IMR-90 (cell line): ENCODE data around the gene ATG2A. TPM values are rescaled to one million over a fixed set of nuclear protein-coding genes. Genes with fewer than 3 reads are reported as not detected.

ENCODE experiments used
- ATAC-seq: fragments of 200-7000 bp; cut with Tn5 transposase; 2 replicates; pipeline ENCODE4 v1.9.1; 2020; ENCODE audit warnings: low read depth, mild to moderate bottlenecking, moderate library complexity
- BruUV-seq: library from RNA; stranded (reverse); fragments of 400-500 nt; replicated peaks from 2 replicates; lab custom pipeline; 2021; lab: Mats Ljungman, UMichigan
- CTCF ChIA-PET: fragments of 300-600 bp; formaldehyde crosslinking; extraction: SDS; loops from one replicate; lab custom pipeline; 2021; ENCODE audit warnings: antibody characterized with exemption; lab: Yijun Ruan, JAX
- POLR2A ChIA-PET: fragments of 300-600 bp; sonication (Branson Sonifier 250); formaldehyde crosslinking; loops from one replicate; lab custom pipeline; 2022; ENCODE audit warnings: antibody characterized with exemption; ENCODE audit not compliant: unreplicated experiment; lab: Charles Lee
- DNase-seq: peaks from one replicate; pipeline ENCODE4 v3.0.0; 2013
- H2AFZ ChIP-seq: replicated peaks from 2 replicates; pipeline ENCODE3; 2013; ENCODE audit warnings: low read length, mild to moderate bottlenecking; ENCODE audit not compliant: poor library complexity
- H2AK5ac ChIP-seq: 2 replicates; pipeline ENCODE4 v1.6.1; 2013; ENCODE audit warnings: low read depth, low read length, inconsistent platforms
- H2AK9ac ChIP-seq: replicated peaks from 2 replicates; pipeline ENCODE3; 2013; ENCODE audit warnings: mild to moderate bottlenecking, low read depth, low read length, moderate library complexity; ENCODE audit not compliant: poor library complexity
- H2BK120ac ChIP-seq: 2 replicates; pipeline ENCODE4 v1.6.1; 2013; ENCODE audit warnings: low read depth, low read length, inconsistent platforms
- H2BK15ac ChIP-seq: 3 replicates; pipeline ENCODE4 v1.6.1; 2013; ENCODE audit warnings: low read depth, low read length, inconsistent platforms
- H2BK20ac ChIP-seq: 2 replicates; pipeline ENCODE4 v1.6.1; 2013; ENCODE audit warnings: low read depth, mild to moderate bottlenecking, inconsistent platforms, low read length, moderate library complexity
- H2BK5ac ChIP-seq: 2 replicates; pipeline ENCODE4 v1.6.1; 2013; ENCODE audit warnings: mild to moderate bottlenecking, low read depth, low read length, inconsistent platforms; ENCODE audit not compliant: poor library complexity, severe bottlenecking
- H3K14ac ChIP-seq: replicated peaks from 2 replicates; pipeline ENCODE4 v1.6.1; 2013; ENCODE audit warnings: low read depth, low read length, inconsistent platforms
- H3K18ac ChIP-seq: 2 replicates; pipeline ENCODE4 v1.6.1; 2013; ENCODE audit warnings: low read depth, low read length, control low read depth
- H3K23ac ChIP-seq: 2 replicates; pipeline ENCODE4 v1.6.1; 2013; ENCODE audit warnings: low read depth, low read length, inconsistent platforms
- H3K27ac ChIP-seq: 2 replicates; pipeline ENCODE4 v1.5.1; 2013; ENCODE audit warnings: mild to moderate bottlenecking, control low read depth, low read length; ENCODE audit not compliant: insufficient read depth
- H3K27me3 ChIP-seq: 2 replicates; pipeline ENCODE4 v1.6.1; 2013; ENCODE audit warnings: low read length; ENCODE audit not compliant: control insufficient read depth, insufficient read depth
- H3K36me3 ChIP-seq: 2 replicates; pipeline ENCODE4 v1.6.1; 2013; ENCODE audit warnings: low read length, mixed read lengths; ENCODE audit not compliant: control insufficient read depth, insufficient read depth
- H3K4ac ChIP-seq: 2 replicates; pipeline ENCODE4 v1.6.1; 2013; ENCODE audit warnings: low read depth, low read length, inconsistent platforms
- H3K4me1 ChIP-seq: 2 replicates; pipeline ENCODE4 v1.6.1; 2013; ENCODE audit warnings: low read length, mixed read lengths; ENCODE audit not compliant: control insufficient read depth, insufficient read depth
- H3K4me2 ChIP-seq: 2 replicates; pipeline ENCODE4 v1.6.1; 2013; ENCODE audit warnings: low read depth, mild to moderate bottlenecking, control low read depth, low read length, moderate library complexity
- H3K4me3 ChIP-seq: 2 replicates; pipeline ENCODE4 v1.5.1; 2013; ENCODE audit warnings: low read depth, mild to moderate bottlenecking, control low read depth, low read length, moderate library complexity; ENCODE audit not compliant: insufficient read depth
- H3K56ac ChIP-seq: 2 replicates; pipeline ENCODE4 v1.6.1; 2013; ENCODE audit warnings: low read length, inconsistent platforms; ENCODE audit not compliant: insufficient read depth; ENCODE audit errors: extremely low read depth
- H3K79me1 ChIP-seq, 2 experiments: 2 replicates each; pipeline ENCODE4 v1.6.1; 2013; ENCODE audit warnings: low read length in 2 of 2, inconsistent platforms in 1 of 2, low read depth in 1 of 2
- H3K9ac ChIP-seq: 2 replicates; pipeline ENCODE4 v1.6.1; 2013; ENCODE audit warnings: low read depth, low read length, control low read depth
- H3K9me1 ChIP-seq: 2 replicates; pipeline ENCODE4 v1.6.1; 2013; ENCODE audit warnings: low read length, inconsistent platforms; ENCODE audit not compliant: insufficient read depth
- H3K9me3 ChIP-seq: 2 replicates; pipeline ENCODE4 v1.6.1; 2013; ENCODE audit warnings: low read length; ENCODE audit not compliant: control insufficient read depth, insufficient read depth
- H4K20me1 ChIP-seq: 2 replicates; pipeline ENCODE4 v1.6.1; 2013; ENCODE audit warnings: low read length, inconsistent platforms; ENCODE audit not compliant: insufficient read depth
- H4K5ac ChIP-seq: 2 replicates; pipeline ENCODE4 v1.6.1; 2013; ENCODE audit warnings: mild to moderate bottlenecking, low read depth, low read length, control low read depth
- H4K8ac ChIP-seq, 2 experiments: 2 replicates each; pipeline ENCODE4 v1.6.1; 2013; ENCODE audit warnings: low read depth in 2 of 2, low read length in 2 of 2, control low read depth in 1 of 2, inconsistent platforms in 1 of 2
- H4K91ac ChIP-seq: 2 replicates; pipeline ENCODE4 v1.6.1; 2013; ENCODE audit warnings: low read depth, low read length, inconsistent platforms; ENCODE audit not compliant: insufficient read depth
- BHLHE40 ChIP-seq: fragments of 150-350 bp; IDR thresholded peaks from 2 replicates; pipeline ENCODE4 v1.6.1; 2016; ENCODE audit warnings: mild to moderate bottlenecking, low read depth, low read length
- CEBPB ChIP-seq: IDR thresholded peaks from 2 replicates; pipeline ENCODE4 v1.6.1; 2012; ENCODE audit warnings: low read depth, low read length, improper control_type of control experiment
- CHD1 ChIP-seq: IDR thresholded peaks from 2 replicates; pipeline ENCODE4 v1.6.1; 2012; ENCODE audit warnings: low read depth, low read length, improper control_type of control experiment
- FOS ChIP-seq: fragments of 150-350 bp; IDR thresholded peaks from 2 replicates; pipeline ENCODE4 v1.6.1; 2016; ENCODE audit warnings: low read depth, low read length
- MAFK ChIP-seq: IDR thresholded peaks from 2 replicates; pipeline ENCODE4 v1.6.1; 2012; ENCODE audit warnings: low read depth, low read length, improper control_type of control experiment
- MAZ ChIP-seq: IDR thresholded peaks from 2 replicates; pipeline ENCODE4 v1.6.1; 2012; ENCODE audit warnings: low read depth, mild to moderate bottlenecking, low read length, improper control_type of control experiment, moderate library complexity, borderline replicate concordance
- MXI1 ChIP-seq: IDR thresholded peaks from 2 replicates; pipeline ENCODE4 v1.6.1; 2012; ENCODE audit warnings: low read depth, mild to moderate bottlenecking, low read length, moderate library complexity, borderline replicate concordance
- NFE2L2 ChIP-seq: fragments of 150-350 bp; IDR thresholded peaks from 2 replicates; pipeline ENCODE4 v1.6.1; 2016; ENCODE audit warnings: low read depth, mild to moderate bottlenecking, low read length
- POLR2A ChIP-seq: IDR thresholded peaks from 2 replicates; pipeline ENCODE4 v1.6.1; 2012; ENCODE audit warnings: mild to moderate bottlenecking, low read depth, low read length
- RAD21 ChIP-seq: IDR thresholded peaks from 2 replicates; pipeline ENCODE4 v1.6.1; 2012; ENCODE audit warnings: low read length, improper control_type of control experiment
- RCOR1 ChIP-seq: IDR thresholded peaks from 2 replicates; pipeline ENCODE4 v1.6.1; 2012; ENCODE audit warnings: mild to moderate bottlenecking, low read length, improper control_type of control experiment; ENCODE audit not compliant: insufficient replicate concordance
- RFX5 ChIP-seq: IDR thresholded peaks from 2 replicates; pipeline ENCODE4 v1.8.0; 2012; ENCODE audit warnings: low read depth, mild to moderate bottlenecking, low read length, moderate library complexity
- SMC3 ChIP-seq: fragments of 150-350 bp; IDR thresholded peaks from 2 replicates; pipeline ENCODE4 v1.6.1; 2016; ENCODE audit warnings: low read depth, mild to moderate bottlenecking, antibody characterized with exemption, low read length, moderate library complexity
- WGBS, 2 experiments: methylation state at CpG; one replicate each; pipeline versions ENCODE4 v1.1.5 to v1.1.7; 2013; ENCODE audit warnings: missing lambda C conversion rate in 2 of 2; ENCODE audit not compliant: insufficient read length in 1 of 2; ENCODE audit errors: extremely low coverage in 2 of 2; 5-methylcytosine and 5-hydroxymethylcytosine counted together
- dilution Hi-C: fragments of 300-500 bp; cut with HindIII; formaldehyde crosslinking; loops from one replicate; pipeline ENCODE4 v1.14.3; 2018; ENCODE audit warnings: low sequenced_read_pairs; ENCODE audit not compliant: unreplicated experiment
- in situ Hi-C: fragments of 300-500 bp; cut with MboI; formaldehyde crosslinking; loops from 3 replicates; pipeline ENCODE4 v1.14.3; 2019; ENCODE audit warnings: low sequenced_read_pairs, inconsistent platforms, mixed read lengths
- intact Hi-C: fragments of 100-400 bp; cut with micrococcal nuclease; formaldehyde crosslinking; loops from 2 replicates; pipeline ENCODE4 v1.10.0; 2022
- polyA plus RNA-seq, 3 experiments: library from polyadenylated mRNA; depleted of rRNA; stranded (reverse); fragments of >200 nt; gene quantifications; 2 replicates each; pipeline ENCODE4 v1.2.3, GENCODE V29; 2012; ENCODE audit warnings: low replicate concordance in 1 of 3
- total RNA-seq: library from RNA; depleted of rRNA; stranded (reverse); fragments of >200 nt; gene quantifications from 2 replicates; pipeline ENCODE4 v1.2.3, GENCODE V29; 2012
- TF ChIP-seq, protein P1 (sequence below): conservative IDR thresholded peaks from 2 replicates; pipeline ENCODE4 v1.5.1; 2012; ENCODE audit warnings: mild to moderate bottlenecking, low read depth, low read length, improper control_type of control experiment
- TF ChIP-seq, protein P2 (sequence below): fragments of 150-350 bp; IDR thresholded peaks from 2 replicates; pipeline ENCODE4 v1.6.1; 2017; ENCODE audit warnings: mild to moderate bottlenecking, antibody characterized with exemption, low read length, low read depth
- TF ChIP-seq, protein P3 (sequence below): fragments of 150-350 bp; IDR thresholded peaks from 2 replicates; pipeline ENCODE4 v1.6.1; 2016; ENCODE audit warnings: low read depth, mild to moderate bottlenecking, low read length, moderate library complexity, borderline replicate concordance

The ATG2A gene
- total and polyA plus RNA-seq, 2 of the 4 experiments (the other 2 are of a cell fraction) = 3.2 to 10.5 TPM

GRCh38 chr11:64862987-64863390 is 54.0 kb downstream of the ATG2A start:
- intact Hi-C loops = no loop called here
- peaks cover 49% of the 10 kb centered on the region for H4K20me1 ChIP-seq

More at GRCh38 chr11:64862987-64863390, 54.0 kb downstream of the ATG2A start:
- Histone ChIP-seq H2BK120ac (peak overlapping the region; percentile 96), H3K4ac (peak overlapping the region; percentile 97), H3K4me2 (peak overlapping the region; percentile 17), H2BK20ac (peak overlapping the region; percentile 96), H3K56ac (peak overlapping the region; percentile 91; the same call in 1 of the 2 replicates), H2BK15ac (peak overlapping the region; percentile 87; the same call in 1 of the 3 replicates), H3K36me3 (peaks cover 18% of the 10 kb centered on the region), H3K4me3 (no peak overlapping the region), H2AK9ac (peak overlapping the region; percentile 96), H3K9ac (peak overlapping the region; percentile 49), H3K9me3 (no peaks in the 10 kb centered on the region), H3K14ac (peak overlapping the region; percentile 98), H3K18ac (peak overlapping the region; percentile 49), H4K91ac (peak overlapping the region; percentile 96), H3K79me1 (peaks cover 15 to 78% of the 10 kb centered on the region in 2 experiments; a peak in 3 of 4 replicates), H2AK5ac (peak overlapping the region; percentile 99), H4K5ac (peak overlapping the region; percentile 85), H3K27me3 (no peaks in the 10 kb centered on the region), H2AFZ (peak overlapping the region; percentile 61), H4K8ac (peak overlapping the region; percentile 94 to 99), H3K27ac (peak overlapping the region; percentile 97), H3K4me1 (peaks cover 34% of the 10 kb centered on the region), H3K23ac (peak overlapping the region; percentile 96), H3K9me1 (peaks cover 26% of the 10 kb centered on the region), H2BK5ac (peak overlapping the region; percentile 92)
- in situ Hi-C loops (no loop called here), dilution Hi-C loops (no loop called here)
- DNase-seq (no peak), ATAC-seq (no peak; the same call in 1 of the 2 replicates)
- ChIA-PET POLR2A (interaction anchor here (0.7 kb wide), 1 partner anchor 258 kb away, joined by 3 read pairs; no protein-coding TSS in a partner anchor), CTCF (interaction anchor here (1.0 kb wide), 1 partner anchor 15 kb away, joined by 3 read pairs; no protein-coding TSS in a partner anchor)
- TF ChIP-seq BHLHE40 = no peak
- TF ChIP-seq CEBPB = no peak
- no peak for TF ChIP-seq POLR2A
- TF ChIP-seq, protein P1, sequence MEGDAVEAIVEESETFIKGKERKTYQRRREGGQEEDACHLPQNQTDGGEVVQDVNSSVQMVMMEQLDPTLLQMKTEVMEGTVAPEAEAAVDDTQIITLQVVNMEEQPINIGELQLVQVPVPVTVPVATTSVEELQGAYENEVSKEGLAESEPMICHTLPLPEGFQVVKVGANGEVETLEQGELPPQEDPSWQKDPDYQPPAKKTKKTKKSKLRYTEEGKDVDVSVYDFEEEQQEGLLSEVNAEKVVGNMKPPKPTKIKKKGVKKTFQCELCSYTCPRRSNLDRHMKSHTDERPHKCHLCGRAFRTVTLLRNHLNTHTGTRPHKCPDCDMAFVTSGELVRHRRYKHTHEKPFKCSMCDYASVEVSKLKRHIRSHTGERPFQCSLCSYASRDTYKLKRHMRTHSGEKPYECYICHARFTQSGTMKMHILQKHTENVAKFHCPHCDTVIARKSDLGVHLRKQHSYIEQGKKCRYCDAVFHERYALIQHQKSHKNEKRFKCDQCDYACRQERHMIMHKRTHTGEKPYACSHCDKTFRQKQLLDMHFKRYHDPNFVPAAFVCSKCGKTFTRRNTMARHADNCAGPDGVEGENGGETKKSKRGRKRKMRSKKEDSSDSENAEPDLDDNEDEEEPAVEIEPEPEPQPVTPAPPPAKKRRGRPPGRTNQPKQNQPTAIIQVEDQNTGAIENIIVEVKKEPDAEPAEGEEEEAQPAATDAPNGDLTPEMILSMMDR = no peak
- no peak for TF ChIP-seq RCOR1
- TF ChIP-seq CHD1 = no peak
- TF ChIP-seq, protein P2, sequence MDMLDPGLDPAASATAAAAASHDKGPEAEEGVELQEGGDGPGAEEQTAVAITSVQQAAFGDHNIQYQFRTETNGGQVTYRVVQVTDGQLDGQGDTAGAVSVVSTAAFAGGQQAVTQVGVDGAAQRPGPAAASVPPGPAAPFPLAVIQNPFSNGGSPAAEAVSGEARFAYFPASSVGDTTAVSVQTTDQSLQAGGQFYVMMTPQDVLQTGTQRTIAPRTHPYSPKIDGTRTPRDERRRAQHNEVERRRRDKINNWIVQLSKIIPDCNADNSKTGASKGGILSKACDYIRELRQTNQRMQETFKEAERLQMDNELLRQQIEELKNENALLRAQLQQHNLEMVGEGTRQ = no peak
- TF ChIP-seq MXI1 = no peak
- TF ChIP-seq, protein P3, sequence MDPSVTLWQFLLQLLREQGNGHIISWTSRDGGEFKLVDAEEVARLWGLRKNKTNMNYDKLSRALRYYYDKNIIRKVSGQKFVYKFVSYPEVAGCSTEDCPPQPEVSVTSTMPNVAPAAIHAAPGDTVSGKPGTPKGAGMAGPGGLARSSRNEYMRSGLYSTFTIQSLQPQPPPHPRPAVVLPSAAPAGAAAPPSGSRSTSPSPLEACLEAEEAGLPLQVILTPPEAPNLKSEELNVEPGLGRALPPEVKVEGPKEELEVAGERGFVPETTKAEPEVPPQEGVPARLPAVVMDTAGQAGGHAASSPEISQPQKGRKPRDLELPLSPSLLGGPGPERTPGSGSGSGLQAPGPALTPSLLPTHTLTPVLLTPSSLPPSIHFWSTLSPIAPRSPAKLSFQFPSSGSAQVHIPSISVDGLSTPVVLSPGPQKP = no peak
- no peak for TF ChIP-seq RFX5
- no peak for TF ChIP-seq SMC3
- no peak for TF ChIP-seq RAD21
- TF ChIP-seq NFE2L2 = no peak
- TF ChIP-seq FOS = no peak
- TF ChIP-seq MAZ = no peak
- TF ChIP-seq MAFK = no peak
- BruUV-seq = no TSS peak
- WGBS, 2 experiments = 17% methylated on average over 1 of the region's 9 CpGs; no CpG with 5 or more reads in 1 of the 2 experiments
